H54 (cell line): ENCODE measurements around the gene AGO3.

ENCODE experiments used
- DNase-seq: peaks from one replicate; pipeline ENCODE4 v3.0.0; 2011; ENCODE audit warnings: low spot score, mixed read lengths; ENCODE audit not compliant: insufficient read length
- FAIRE-seq: peaks from 3 replicates; lab custom pipeline; 2011; peaks lifted over from hg19 to GRCh38; lab: Jason Lieb, UNC
- POLR2A ChIP-seq: IDR thresholded peaks from 2 replicates; pipeline ENCODE4 v1.6.1; 2011; ENCODE audit warnings: low read depth, mild to moderate bottlenecking, low read length

Gene AGO3

DNA sequence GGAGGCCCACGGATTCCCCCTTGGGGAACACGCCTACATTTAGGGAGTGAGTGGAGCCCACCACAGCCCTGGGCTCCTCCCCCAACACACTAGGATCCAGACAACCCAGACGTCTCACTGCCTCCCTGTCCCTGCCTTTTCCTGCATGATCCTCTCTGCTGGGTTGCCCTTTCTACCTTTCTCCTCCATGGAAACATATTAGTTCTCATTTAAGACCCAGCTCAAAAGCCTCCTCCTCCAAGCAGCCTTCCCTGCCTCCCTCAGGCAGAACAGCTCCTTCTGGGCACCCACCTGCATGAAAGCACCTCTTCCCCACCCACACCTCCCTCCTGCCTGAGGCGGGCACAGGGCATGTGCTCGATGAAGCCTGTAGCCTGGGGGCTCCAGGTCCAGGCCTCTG is 183.5 kb downstream of the AGO3 start:
- no peak for TF ChIP-seq POLR2A
- FAIRE-seq = no peak
- no peak for DNase-seq

GRCh38 chr1:36115200-36115669 is 184.3 kb downstream of the AGO3 start:
- FAIRE-seq = no peak
- peak; percentile 88 for DNase-seq
- peak; percentile 43 for TF ChIP-seq POLR2A

DNA sequence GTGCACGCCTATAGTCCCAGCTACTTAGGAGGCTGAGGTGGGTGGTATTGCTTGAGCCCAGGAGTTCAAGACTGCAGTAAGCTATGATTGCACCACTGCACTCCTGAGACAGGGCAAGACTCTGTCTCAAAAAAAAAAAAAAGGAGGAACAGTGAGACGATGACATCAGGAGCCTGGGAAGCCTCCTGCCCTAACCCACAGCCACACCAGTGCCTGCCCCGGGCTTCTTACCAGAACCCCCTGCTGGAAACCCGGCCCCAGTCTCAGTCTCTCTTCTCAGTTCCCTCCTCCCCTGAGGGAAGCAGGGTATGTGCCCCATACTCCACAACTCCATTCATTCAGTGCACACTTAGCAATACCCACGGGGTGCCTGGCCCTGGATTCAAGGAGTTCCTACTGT is 185.0 kb downstream of the AGO3 start:
- no peak for TF ChIP-seq POLR2A
- DNase-seq (no peak), FAIRE-seq (no peak)

GRCh38 chr1:36116901-36117300 is 186.0 kb downstream of the AGO3 start:
- TF ChIP-seq POLR2A = no peak
- FAIRE-seq (no peak), DNase-seq (no peak)

DNA sequence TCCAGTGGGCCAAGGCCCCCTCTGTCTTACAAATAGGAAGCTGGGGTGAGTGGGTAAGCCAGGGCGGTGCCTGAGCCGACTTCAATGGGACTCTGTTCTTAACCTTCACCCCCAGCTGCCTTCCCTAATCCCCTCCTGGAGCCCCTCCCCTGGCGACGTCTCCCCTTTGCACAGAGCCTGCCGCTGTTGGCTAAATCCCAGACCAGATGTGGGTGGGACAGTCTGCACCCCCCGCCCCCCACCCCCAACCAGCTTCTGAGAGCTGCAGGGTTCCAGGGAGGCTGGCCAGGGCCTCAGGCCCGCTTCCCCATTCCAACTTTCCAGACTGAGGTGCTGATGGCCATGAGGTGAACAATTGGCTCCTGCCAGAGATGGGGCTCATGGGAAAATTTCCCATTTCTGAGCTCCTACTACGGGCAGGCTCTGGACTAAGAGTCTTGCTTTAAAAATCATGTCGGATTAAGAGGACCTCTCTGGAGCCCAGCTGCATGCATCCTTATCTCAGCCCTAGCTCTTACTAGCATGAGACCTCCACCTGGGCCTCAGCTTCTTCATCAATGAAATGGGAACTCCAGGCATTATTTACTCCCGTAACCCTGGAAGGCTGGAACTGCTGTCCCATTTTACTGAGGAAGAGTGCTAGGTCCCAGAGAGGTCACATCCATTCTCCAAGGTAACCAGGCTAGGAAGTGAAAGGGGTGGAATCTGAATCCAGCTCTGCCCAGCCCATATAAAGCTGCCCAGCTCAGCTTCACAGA is 187.7 kb downstream of the AGO3 start:
- no peak for DNase-seq
- TF ChIP-seq POLR2A = no peak
- FAIRE-seq = no peak

DNA sequence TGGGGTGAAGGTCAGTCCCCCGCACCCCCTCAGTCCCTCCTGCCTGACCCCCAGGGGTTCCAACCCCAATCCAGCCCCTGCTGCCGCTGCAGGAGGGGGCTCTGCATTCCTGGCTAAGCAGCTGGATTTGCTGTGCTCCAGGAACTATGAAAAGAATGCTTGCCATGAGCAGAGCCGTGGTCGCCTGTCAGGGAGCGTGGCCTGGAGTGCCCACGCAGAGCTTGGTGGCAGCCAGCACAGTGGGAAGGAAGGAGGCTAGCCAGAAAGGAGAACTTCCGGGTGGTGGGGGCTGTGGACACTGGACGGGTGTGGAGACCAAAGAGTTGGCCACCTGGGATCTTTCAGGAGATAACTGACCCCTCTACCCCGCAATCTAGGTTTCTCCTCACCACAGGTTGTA is 188.6 kb downstream of the AGO3 start:
- no peak for FAIRE-seq

More for the DNA sequence above, 188.6 kb downstream of the AGO3 start:
- no peak for TF ChIP-seq POLR2A
- DNase-seq = no peak
